Omental fat pad (tissue), 4 donors: Measurements from ENCODE around the gene ADISSP. TPM values are rescaled to one million over a fixed set of nuclear protein-coding genes. Genes with fewer than 3 reads are reported as not detected.
A peak's percentile ranks its signal among the peaks of the same experiment; 100 is the strongest.

Experiments
- ATAC-seq: fragments of 150-250 bp; one replicate; pipeline ENCODE4 v1.9.1; 2016; ENCODE audit warnings: mild to moderate bottlenecking, moderate library complexity; ENCODE audit not compliant: low FRiP score
- DNase-seq: peaks from one replicate; pipeline ENCODE4 v3.0.0-alpha.2; 2019; ENCODE audit warnings: low spot score
- CTCF ChIP-seq, 3 donors: fragments of 450-650 bp; IDR thresholded peaks; one replicate each; pipeline ENCODE4 v1.5.1; 2016 to 2017; ENCODE audit warnings: antibody characterized with exemption in 3 of 3, mild to moderate bottlenecking in 3 of 3, moderate library complexity in 2 of 3
- total RNA-seq, 4 donors: library from RNA; depleted of rRNA; stranded (reverse); fragments of >200 nt; gene quantifications; one replicate each; pipeline ENCODE4 v1.1.0, GENCODE V29; 2016

ADISSP gene
- total RNA-seq, 4 donors from 2014 or later: 19.7 to 32.3 (median 30.3) TPM

- TF ChIP-seq CTCF (IDR thresholded peaks at IDR 0.05): no peak
- no peak for ATAC-seq
- no peak for DNase-seq
Observed at GRCh38 chr20:3759884-3760283, 7.7 kb downstream of the ADISSP start.

- TF ChIP-seq CTCF (IDR thresholded peaks at IDR 0.05): no peak
Observed at GRCh38 chr20:3759316-3759823, 8.2 kb downstream of the ADISSP start.

GRCh38 chr20:3758566-3758965 lies 9.0 kb downstream of the ADISSP start:
- DNase-seq (no peak), ATAC-seq (peak; percentile 5)
- no peak for TF ChIP-seq CTCF (IDR thresholded peaks at IDR 0.05)

More at GRCh38 chr20:3759316-3759823, 8.2 kb downstream of the ADISSP start:
- ATAC-seq (no peak), DNase-seq (no peak)

GRCh38 chr20:3757268-3757667 lies 10.3 kb downstream of the ADISSP start:
- TF ChIP-seq CTCF (IDR thresholded peaks at IDR 0.05): no peak
- ATAC-seq (no peak), DNase-seq (no peak)

GRCh38 chr20:3755814-3756480 lies 11.6 kb downstream of the ADISSP start:
- DNase-seq (no peak), ATAC-seq (no peak)
- no peak for TF ChIP-seq CTCF (IDR thresholded peaks at IDR 0.05)

GRCh38 chr20:3755269-3755668 lies 12.3 kb downstream of the ADISSP start:
- DNase-seq (no peak), ATAC-seq (no peak)
- no peak for TF ChIP-seq CTCF (IDR thresholded peaks at IDR 0.05)

GRCh38 chr20:3754276-3754630 lies 13.3 kb downstream of the ADISSP start:
- ATAC-seq (no peak), DNase-seq (no peak)

More at GRCh38 chr20:3754276-3754630, 13.3 kb downstream of the ADISSP start:
- TF ChIP-seq CTCF (IDR thresholded peaks at IDR 0.05): no peak
